ENCODE results near the gene CACNA1B.
"Not testable (repeated sequence)": the region's sequence is repeated elsewhere in the genome, so short reads cannot be mapped to it uniquely, and the experiment has no call there.

The CACNA1B gene

DNA sequence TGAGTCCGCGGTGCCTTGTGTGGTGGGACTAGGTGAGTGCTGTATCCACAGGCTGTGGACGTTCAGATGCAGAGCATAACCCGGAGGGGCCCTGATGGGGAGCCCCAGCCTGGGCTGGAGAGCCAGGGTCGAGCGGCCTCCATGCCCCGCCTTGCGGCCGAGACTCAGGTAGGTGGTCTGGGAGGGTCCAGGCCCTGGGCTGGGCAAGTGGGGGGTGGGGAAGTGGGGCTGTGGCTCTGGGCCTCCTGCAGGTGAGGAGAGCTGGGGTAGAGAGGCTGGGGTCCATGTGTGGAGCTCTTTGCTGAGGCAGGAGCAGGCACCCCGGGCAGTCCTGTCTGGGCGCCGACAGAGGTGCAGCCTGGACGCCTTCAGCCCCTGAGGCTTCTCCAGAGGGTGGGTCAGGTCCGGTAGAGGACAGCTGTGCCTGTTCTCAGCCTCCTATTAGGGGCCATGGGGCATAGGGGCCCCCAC, 241.1 kb downstream of the CACNA1B start:
- no peak for FAIRE-seq
- DNase-seq (ENCODE audit: insufficient read length, low spot score): no peak
- TF ChIP-seq POLR2AphosphoS5 (IDR thresholded peaks at IDR 0.05; ENCODE audit: low read depth, low read length) (no peak), PAX5 (IDR thresholded peaks at IDR 0.05; ENCODE audit: insufficient read depth, low read length, severe bottlenecking) (no peak), POU2F2 (IDR thresholded peaks at IDR 0.05; ENCODE audit: low read depth, low read length) (no peak), SPI1 (IDR thresholded peaks at IDR 0.05; ENCODE audit: low read depth, low read length) (no peak), POLR2A (IDR thresholded peaks at IDR 0.05; ENCODE audit: low read depth, low read length) (no peak), TAF1 (IDR thresholded peaks at IDR 0.05; ENCODE audit: low read depth, low read length) (no peak)

DNA sequence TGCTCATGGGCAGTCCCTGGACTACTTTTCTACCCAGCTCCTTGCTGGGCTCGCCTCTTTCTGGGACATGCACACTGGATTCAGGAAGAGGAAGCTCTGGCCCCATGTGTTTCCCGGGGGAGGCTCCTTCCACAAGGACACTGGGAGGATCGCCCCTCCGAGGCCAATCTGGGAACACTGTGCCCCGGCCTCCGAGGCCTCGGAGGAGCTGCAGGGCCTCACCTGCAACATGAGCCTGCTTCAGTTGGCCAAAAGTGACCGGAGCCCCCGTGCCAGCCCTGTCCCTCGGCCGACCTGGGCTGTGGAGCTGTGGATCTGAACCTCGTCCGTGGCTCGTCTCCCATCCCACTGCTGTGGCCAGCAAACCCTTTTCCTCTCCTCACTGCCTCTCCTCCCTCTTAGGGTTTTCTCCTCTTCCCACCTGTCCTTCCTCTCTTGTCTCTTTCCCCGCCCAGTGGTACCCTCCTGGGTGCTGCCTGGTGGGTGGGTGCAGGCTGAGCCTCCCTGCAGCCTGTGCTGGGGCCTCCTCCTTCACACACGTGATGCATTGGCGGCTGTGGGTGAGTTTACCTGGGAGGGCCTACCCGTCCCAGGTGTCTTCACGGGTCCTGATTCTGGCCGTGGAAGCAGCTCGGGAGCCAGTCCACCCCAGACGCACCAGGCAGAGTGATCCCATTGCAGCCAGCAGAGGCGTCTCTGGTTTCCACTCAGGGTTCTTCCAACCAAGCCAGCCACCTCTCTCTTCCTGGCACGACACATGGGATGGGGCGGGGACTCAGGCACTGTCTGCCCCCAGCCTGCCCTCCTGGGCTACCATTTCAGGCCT, 241.8 kb downstream of the CACNA1B start:
- no peak for FAIRE-seq
- DNase-seq (ENCODE audit: insufficient read length, low spot score): no peak
- TF ChIP-seq TAF1 (IDR thresholded peaks at IDR 0.05; ENCODE audit: low read depth, low read length): no peak
- no peak for TF ChIP-seq POLR2A (IDR thresholded peaks at IDR 0.05; ENCODE audit: low read depth, low read length)
- TF ChIP-seq POLR2AphosphoS5 (IDR thresholded peaks at IDR 0.05; ENCODE audit: low read depth, low read length): no peak
- no peak for TF ChIP-seq POU2F2 (IDR thresholded peaks at IDR 0.05; ENCODE audit: low read depth, low read length)
- no peak for TF ChIP-seq PAX5 (IDR thresholded peaks at IDR 0.05; ENCODE audit: insufficient read depth, low read length, severe bottlenecking)
- no peak for TF ChIP-seq SPI1 (IDR thresholded peaks at IDR 0.05; ENCODE audit: low read depth, low read length)

DNA sequence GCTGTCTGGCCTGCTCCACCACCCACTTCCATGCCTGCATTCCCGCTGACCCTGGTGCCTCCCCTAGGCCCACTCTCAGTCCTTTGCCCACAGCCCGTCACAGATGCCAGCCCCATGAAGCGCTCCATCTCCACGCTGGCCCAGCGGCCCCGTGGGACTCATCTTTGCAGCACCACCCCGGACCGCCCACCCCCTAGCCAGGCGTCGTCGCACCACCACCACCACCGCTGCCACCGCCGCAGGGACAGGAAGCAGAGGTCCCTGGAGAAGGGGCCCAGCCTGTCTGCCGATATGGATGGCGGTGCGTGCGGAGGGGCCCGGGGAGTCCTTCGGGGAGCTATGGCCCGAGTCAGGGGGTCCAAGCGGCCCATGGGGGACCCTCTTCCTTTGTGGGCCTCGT, 242.5 kb downstream of the CACNA1B start:
- DNase-seq (ENCODE audit: insufficient read length, low spot score) (no peak), FAIRE-seq (no peak)
- no peak for TF ChIP-seq POLR2AphosphoS5 (IDR thresholded peaks at IDR 0.05; ENCODE audit: low read depth, low read length)
- TF ChIP-seq POLR2A (IDR thresholded peaks at IDR 0.05; ENCODE audit: low read depth, low read length): no peak
- TF ChIP-seq PAX5 (IDR thresholded peaks at IDR 0.05; ENCODE audit: insufficient read depth, low read length, severe bottlenecking): no peak
- no peak for TF ChIP-seq SPI1 (IDR thresholded peaks at IDR 0.05; ENCODE audit: low read depth, low read length)
- TF ChIP-seq TAF1 (IDR thresholded peaks at IDR 0.05; ENCODE audit: low read depth, low read length): no peak
- TF ChIP-seq POU2F2 (IDR thresholded peaks at IDR 0.05; ENCODE audit: low read depth, low read length): no peak

DNA sequence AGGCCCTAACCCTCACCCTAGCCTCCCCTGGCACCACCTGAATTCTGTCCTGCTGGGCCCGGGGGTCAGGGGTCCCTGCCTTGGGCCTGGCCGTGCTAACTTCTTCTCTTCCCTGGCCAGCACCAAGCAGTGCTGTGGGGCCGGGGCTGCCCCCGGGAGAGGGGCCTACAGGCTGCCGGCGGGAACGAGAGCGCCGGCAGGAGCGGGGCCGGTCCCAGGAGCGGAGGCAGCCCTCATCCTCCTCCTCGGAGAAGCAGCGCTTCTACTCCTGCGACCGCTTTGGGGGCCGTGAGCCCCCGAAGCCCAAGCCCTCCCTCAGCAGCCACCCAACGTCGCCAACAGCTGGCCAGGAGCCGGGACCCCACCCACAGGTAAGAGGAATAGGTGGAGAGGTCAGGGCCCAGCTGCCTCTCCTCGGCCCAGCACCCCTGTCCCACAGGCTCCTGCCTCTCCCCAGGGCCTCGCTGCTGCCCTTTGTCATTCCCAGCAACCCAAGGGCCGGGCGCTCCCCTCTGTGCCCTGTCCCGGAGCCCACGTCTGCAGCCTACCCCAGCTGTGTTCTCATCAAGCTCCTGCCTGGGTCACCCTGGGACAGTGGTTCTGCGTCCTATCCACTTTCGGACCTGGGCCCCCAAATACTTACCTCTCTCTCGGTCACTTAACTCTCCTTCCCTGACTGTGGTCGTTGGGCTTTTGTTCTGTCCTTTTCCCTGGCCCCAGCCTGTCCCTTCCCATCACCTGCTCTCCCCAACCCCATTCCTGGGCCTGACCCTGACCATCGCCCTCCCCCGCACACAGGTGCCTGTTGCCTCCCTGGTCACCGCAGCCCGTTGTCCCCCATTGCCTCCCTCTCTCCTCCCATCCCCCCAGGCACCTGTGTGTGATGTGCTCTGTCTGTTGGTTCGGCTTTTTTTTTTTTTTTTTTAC, 243.2 kb downstream of the CACNA1B start:
- TF ChIP-seq SPI1 (IDR thresholded peaks at IDR 0.05; ENCODE audit: low read depth, low read length): no peak
- TF ChIP-seq TAF1 (IDR thresholded peaks at IDR 0.05; ENCODE audit: low read depth, low read length): no peak
- no peak for TF ChIP-seq POLR2A (IDR thresholded peaks at IDR 0.05; ENCODE audit: low read depth, low read length)
- no peak for TF ChIP-seq PAX5 (IDR thresholded peaks at IDR 0.05; ENCODE audit: insufficient read depth, low read length, severe bottlenecking)
- no peak for TF ChIP-seq POLR2AphosphoS5 (IDR thresholded peaks at IDR 0.05; ENCODE audit: low read depth, low read length)
- DNase-seq (ENCODE audit: insufficient read length, low spot score) (no peak), FAIRE-seq (no peak)

DNA sequence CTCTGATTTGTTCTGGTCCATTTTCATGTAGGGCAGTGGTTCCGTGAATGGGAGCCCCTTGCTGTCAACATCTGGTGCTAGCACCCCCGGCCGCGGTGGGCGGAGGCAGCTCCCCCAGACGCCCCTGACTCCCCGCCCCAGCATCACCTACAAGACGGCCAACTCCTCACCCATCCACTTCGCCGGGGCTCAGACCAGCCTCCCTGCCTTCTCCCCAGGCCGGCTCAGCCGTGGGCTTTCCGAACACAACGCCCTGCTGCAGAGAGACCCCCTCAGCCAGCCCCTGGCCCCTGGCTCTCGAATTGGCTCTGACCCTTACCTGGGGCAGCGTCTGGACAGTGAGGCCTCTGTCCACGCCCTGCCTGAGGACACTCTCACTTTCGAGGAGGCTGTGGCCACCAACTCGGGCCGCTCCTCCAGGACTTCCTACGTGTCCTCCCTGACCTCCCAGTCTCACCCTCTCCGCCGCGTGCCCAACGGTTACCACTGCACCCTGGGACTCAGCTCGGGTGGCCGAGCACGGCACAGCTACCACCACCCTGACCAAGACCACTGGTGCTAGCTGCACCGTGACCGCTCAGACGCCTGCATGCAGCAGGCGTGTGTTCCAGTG, 244.0 kb downstream of the CACNA1B start:
- FAIRE-seq (no peak), DNase-seq (ENCODE audit: insufficient read length, low spot score) (no peak)
- TF ChIP-seq POLR2A (IDR thresholded peaks at IDR 0.05; ENCODE audit: low read depth, low read length) (no peak), POU2F2 (IDR thresholded peaks at IDR 0.05; ENCODE audit: low read depth, low read length) (no peak), SPI1 (IDR thresholded peaks at IDR 0.05; ENCODE audit: low read depth, low read length) (no peak), TAF1 (IDR thresholded peaks at IDR 0.05; ENCODE audit: low read depth, low read length) (no peak), PAX5 (IDR thresholded peaks at IDR 0.05; ENCODE audit: insufficient read depth, low read length, severe bottlenecking) (no peak), POLR2AphosphoS5 (IDR thresholded peaks at IDR 0.05; ENCODE audit: low read depth, low read length) (no peak)

DNA sequence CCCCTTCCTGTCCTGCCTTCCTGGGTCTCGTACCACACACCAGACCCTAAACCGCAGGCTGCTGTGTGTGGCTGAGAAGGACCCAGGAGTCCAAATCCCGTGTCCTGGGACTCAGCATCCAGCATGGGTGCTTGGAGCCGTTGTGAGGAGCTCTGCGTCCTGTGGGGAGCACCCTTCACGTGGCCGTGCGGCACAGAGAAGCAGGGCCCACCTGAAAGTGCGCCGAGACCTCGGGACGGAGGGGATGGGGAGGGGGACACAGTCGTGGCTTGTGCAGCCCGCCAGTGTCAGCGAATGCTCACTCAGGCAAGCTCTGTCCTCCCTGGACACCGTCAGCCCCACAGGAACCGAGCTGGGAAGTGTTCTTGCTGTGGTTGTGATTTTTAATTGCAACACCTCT, 244.6 kb downstream of the CACNA1B start:
- DNase-seq (ENCODE audit: insufficient read length, low spot score) (no peak), FAIRE-seq (no peak)
- TF ChIP-seq PAX5 (IDR thresholded peaks at IDR 0.05; ENCODE audit: insufficient read depth, low read length, severe bottlenecking): no peak
- no peak for TF ChIP-seq TAF1 (IDR thresholded peaks at IDR 0.05; ENCODE audit: low read depth, low read length)
- TF ChIP-seq POLR2A (IDR thresholded peaks at IDR 0.05; ENCODE audit: low read depth, low read length): no peak
- TF ChIP-seq SPI1 (IDR thresholded peaks at IDR 0.05; ENCODE audit: low read depth, low read length): no peak
- TF ChIP-seq POU2F2 (IDR thresholded peaks at IDR 0.05; ENCODE audit: low read depth, low read length): no peak
- TF ChIP-seq POLR2AphosphoS5 (IDR thresholded peaks at IDR 0.05; ENCODE audit: low read depth, low read length): no peak

DNA sequence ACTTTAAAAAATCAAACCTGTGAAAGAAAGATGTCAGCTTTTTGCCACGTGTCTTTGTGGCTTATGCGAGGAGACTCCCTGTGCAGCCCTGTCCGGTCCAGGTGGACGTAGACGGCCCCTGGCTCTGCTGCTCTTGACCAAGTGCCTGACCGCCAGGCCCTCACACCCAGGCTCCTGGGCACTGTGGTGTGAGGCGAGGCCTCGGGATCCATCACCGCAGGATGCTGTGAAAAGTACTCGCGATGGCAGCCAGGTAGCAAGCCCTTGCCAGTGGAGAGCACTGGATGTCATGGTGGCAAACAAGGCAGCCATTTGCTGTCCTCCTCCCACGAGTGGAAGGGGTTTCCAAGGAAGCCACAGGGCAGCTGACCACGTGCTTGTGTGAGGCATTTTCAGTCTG, 245.1 kb downstream of the CACNA1B start:
- no peak for FAIRE-seq
- DNase-seq (ENCODE audit: insufficient read length, low spot score): no peak
- no peak for TF ChIP-seq TAF1 (IDR thresholded peaks at IDR 0.05; ENCODE audit: low read depth, low read length)
- TF ChIP-seq POU2F2 (IDR thresholded peaks at IDR 0.05; ENCODE audit: low read depth, low read length): no peak
- TF ChIP-seq POLR2A (IDR thresholded peaks at IDR 0.05; ENCODE audit: low read depth, low read length): no peak
- no peak for TF ChIP-seq POLR2AphosphoS5 (IDR thresholded peaks at IDR 0.05; ENCODE audit: low read depth, low read length)
- no peak for TF ChIP-seq PAX5 (IDR thresholded peaks at IDR 0.05; ENCODE audit: insufficient read depth, low read length, severe bottlenecking)
- TF ChIP-seq SPI1 (IDR thresholded peaks at IDR 0.05; ENCODE audit: low read depth, low read length): no peak

DNA sequence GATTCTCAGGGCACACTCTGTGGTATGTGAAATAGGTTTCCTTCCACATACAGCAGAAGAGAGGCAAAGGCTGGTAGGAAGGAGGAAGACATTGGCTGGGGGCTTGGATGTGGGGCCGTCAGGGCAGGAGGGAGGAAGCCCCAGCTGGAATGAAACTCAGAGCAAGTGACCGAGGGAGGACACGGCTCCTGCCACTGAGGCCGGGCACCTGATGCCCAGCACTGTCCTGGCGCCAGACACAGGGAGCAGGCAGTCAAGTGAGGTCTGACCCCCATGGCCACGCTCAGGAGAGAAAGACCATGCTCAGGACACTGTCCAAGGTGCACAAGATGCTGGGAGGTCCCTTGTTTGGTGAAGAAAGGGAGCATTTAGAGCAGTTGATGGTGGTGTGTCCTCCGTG, 245.5 kb downstream of the CACNA1B start:
- DNase-seq (ENCODE audit: insufficient read length, low spot score): no peak

DNA sequence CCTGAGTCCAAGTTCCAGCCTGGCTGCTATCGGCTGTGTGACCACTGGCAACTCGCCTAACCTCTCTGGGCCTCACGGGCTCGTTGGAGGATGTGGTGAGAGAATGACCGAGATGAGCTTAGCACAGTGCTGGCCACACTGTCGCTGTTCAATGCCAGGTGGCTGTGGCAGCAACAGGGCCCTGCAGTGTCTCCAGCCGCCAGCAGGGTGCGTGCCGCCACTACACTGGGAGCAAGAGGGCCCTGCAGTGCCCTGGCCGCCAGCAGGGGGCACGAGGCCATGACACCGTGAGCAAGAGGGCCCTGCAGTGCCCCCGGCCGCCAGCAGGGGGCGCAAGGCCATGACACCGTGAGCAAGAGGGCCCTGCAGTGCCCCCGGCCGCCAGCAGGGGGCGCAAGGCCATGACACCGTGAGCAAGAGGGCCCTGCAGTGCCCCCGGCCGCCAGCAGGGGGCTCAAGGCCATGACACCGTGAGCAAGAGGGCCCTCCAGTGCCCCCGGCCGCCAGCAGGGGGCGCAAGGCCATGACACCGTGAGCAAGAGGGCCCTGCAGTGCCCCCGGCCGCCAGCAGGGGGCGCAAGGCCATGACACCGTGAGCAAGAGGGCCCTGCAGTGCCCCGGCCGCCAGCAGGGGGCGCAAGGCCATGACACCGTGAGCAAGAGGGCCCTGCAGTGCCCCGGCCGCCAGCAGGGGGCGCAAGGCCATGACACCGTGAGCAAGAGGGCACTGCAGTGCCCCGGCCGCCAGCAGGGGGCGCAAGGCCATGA, 248.7 kb downstream of the CACNA1B start:
- not testable (repeated sequence) for DNase-seq (ENCODE audit: insufficient read length, low spot score); FAIRE-seq

More for the DNA sequence above, 245.5 kb downstream of the CACNA1B start:
- TF ChIP-seq TAF1 (IDR thresholded peaks at IDR 0.05; ENCODE audit: low read depth, low read length) (no peak), POLR2AphosphoS5 (IDR thresholded peaks at IDR 0.05; ENCODE audit: low read depth, low read length) (no peak), POLR2A (IDR thresholded peaks at IDR 0.05; ENCODE audit: low read depth, low read length) (no peak), POU2F2 (IDR thresholded peaks at IDR 0.05; ENCODE audit: low read depth, low read length) (no peak), SPI1 (IDR thresholded peaks at IDR 0.05; ENCODE audit: low read depth, low read length) (no peak), PAX5 (IDR thresholded peaks at IDR 0.05; ENCODE audit: insufficient read depth, low read length, severe bottlenecking) (no peak)
- no peak for FAIRE-seq

DNA sequence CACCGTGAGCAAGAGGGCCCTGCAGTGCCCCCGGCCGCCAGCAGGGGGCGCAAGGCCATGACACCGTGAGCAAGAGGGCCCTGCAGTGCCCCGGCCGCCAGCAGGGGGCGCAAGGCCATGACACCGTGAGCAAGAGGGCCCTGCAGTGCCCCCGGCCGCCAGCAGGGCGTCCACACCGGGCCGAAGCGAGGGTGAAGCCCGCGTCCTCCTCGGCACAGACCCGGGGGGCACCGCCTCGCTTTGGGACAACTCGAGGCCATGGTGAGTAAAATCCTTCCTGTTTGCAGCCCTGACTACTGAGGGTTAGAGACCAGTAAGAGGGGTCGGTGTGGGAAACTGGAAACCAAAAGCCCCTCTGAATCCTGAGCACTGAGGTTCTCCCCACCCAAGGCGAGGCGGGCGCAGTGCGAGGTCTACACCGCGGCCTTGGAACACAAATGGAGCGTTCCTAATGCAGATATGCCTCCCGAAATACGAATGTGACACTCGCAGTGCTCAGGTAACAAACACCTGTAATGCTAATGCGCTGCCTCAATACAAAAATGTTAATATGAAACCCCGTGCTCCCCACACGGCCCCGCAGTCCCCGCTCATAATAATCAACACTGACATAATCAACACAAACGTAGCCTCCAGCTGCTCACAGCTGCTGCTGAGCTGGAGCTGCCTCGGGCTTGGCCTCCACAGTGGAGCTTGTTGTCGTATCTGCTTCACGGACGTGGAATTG, 249.4 kb downstream of the CACNA1B start:
- DNase-seq (ENCODE audit: insufficient read length, low spot score); FAIRE-seq: not testable (repeated sequence)

DNA sequence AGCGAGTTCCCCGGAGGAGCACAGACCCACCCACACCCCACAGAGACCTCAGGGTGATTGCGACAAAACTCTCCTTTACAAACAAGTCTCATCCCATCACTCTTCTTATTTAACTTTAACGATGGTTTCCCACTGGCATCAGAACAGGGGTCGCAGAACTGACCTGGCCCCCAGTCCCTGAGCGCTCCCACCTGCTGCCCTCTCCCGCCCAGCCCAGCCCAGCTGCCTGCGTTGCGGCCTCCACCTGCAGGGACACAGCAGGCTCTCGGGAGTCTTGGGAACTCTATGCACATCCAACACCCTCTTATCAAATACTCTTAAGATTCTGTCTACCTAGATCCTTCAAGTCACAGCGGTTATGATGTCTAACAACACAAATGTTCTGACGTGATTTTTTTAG, 250.4 kb downstream of the CACNA1B start:
- FAIRE-seq; DNase-seq (ENCODE audit: insufficient read length, low spot score): not testable (repeated sequence)

DNA sequence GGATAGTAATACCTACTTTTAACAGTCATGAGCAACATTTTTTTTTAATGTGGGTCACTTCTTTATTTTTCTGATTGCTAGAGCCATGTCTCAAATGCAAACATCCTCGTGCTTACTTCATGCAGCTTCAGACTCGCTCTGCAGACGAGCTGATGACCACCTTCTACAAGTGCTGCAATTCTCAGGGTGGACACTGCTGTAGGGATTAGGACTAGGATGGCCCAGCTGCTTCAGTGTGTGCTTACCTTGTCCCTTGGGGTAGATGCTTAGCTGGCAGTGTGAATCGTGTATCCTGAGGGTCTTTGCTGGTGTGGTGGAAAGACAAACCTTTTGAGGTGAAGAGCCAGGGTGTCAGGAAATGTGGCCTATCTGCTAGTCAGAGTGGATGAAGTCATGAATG, 251.7 kb downstream of the CACNA1B start:
- FAIRE-seq; DNase-seq (ENCODE audit: insufficient read length, low spot score): not testable (repeated sequence)

Data from GM12891 (cell line).